RWPE1 (cell line): ENCODE data around the gene JOSD2.

Experiments used
- CTCF ChIA-PET: fragments of 350-600 bp; sonication (Branson Sonifier 250); formaldehyde crosslinking; extraction: SDS; loops from one replicate; lab custom pipeline; 2021; lab: Yijun Ruan, JAX
- POLR2A ChIA-PET: fragments of 400-600 bp; formaldehyde crosslinking; extraction: SDS; loops from one replicate; lab custom pipeline; 2020; ENCODE audit warnings: antibody characterized with exemption; ENCODE audit not compliant: low non-redundant PET; lab: Yijun Ruan, JAX
- DNase-seq: peaks from one replicate; pipeline ENCODE4 v3.0.0; 2012; ENCODE audit warnings: low spot score
- H3K27ac ChIP-seq: fragments of 450-650 bp; 2 replicates; pipeline ENCODE4 v1.5.1; 2017
- CTCF ChIP-seq: fragments of 450-650 bp; conservative IDR thresholded peaks from 2 replicates; pipeline ENCODE4 v1.5.1; 2017; ENCODE audit warnings: low read depth, mild to moderate bottlenecking

The JOSD2 gene

GRCh38 chr19:50490991-50491472 lies 20.0 kb downstream of the JOSD2 start:
- H3K27ac ChIP-seq: no peak overlapping the region
- ChIA-PET CTCF (interaction anchor here (0.6 kb wide), 1 partner anchor 122 kb away, joined by 3 read pairs; no protein-coding TSS in a partner anchor), POLR2A (no interaction called here)
- DNase-seq: no peak
- TF ChIP-seq CTCF: no peak

- H3K27ac ChIP-seq: no peak overlapping the region
- DNase-seq: no peak
- no peak for TF ChIP-seq CTCF
- ChIA-PET CTCF (no interaction called here), POLR2A (no interaction called here)
These were observed 20.6 kb downstream of the JOSD2 start for GRCh38 chr19:50490411-50490811.

GRCh38 chr19:50489461-50490011 lies 21.5 kb downstream of the JOSD2 start:
- H3K27ac ChIP-seq: no peak overlapping the region
- no peak for TF ChIP-seq CTCF
- ChIA-PET POLR2A (no interaction called here), CTCF (no interaction called here)
- DNase-seq: no peak

- no peak overlapping the region for H3K27ac ChIP-seq
- DNase-seq: no peak
- no peak for TF ChIP-seq CTCF
- ChIA-PET POLR2A (no interaction called here), CTCF (no interaction called here)
These were observed 22.4 kb downstream of the JOSD2 start for GRCh38 chr19:50488389-50489194.

GRCh38 chr19:50486823-50487515 lies 24.0 kb downstream of the JOSD2 start:
- peak; percentile 37; the same call in 1 of the 2 replicates for TF ChIP-seq CTCF
- H3K27ac ChIP-seq: no peak overlapping the region
- ChIA-PET POLR2A (no interaction called here), CTCF (interaction anchor here (0.6 kb wide), 1 partner anchor 30 kb away, joined by 3 read pairs; no protein-coding TSS in a partner anchor)
- no peak for DNase-seq

GRCh38 chr19:50485284-50485955 lies 25.6 kb downstream of the JOSD2 start:
- H3K27ac ChIP-seq: no peak overlapping the region
- no peak for TF ChIP-seq CTCF
- POLR2A ChIA-PET: no interaction called here
- CTCF ChIA-PET: no interaction called here
- DNase-seq: no peak
